Ovary (tissue), 3 donors: Measurements from ENCODE around the gene CTIF.

Experiments used
- CTCF ChIP-seq, 3 donors: fragments of 450-650 bp in 2 of 3; fragments of 200-600 bp in 1 of 3; IDR thresholded peaks; one replicate each; pipeline versions ENCODE4 v1.5.1 to v1.8.0; 2016 to 2022; ENCODE audit warnings: antibody characterized with exemption in 3 of 3, mild to moderate bottlenecking in 1 of 3
- POLR2A ChIP-seq: fragments of 450-650 bp; IDR thresholded peaks from one replicate; pipeline ENCODE4 v1.6.1; 2017; ENCODE audit warnings: antibody characterized with exemption, mild to moderate bottlenecking, moderate library complexity
- donor health status: DM: no; HTN: no; CAD: no.

- TF ChIP-seq CTCF (IDR thresholded peaks at IDR 0.05) = no peak
- TF ChIP-seq POLR2A = no peak
These were observed 233.0 kb downstream of the CTIF start for GRCh38 chr18:48771641-48772375.
